Measurements from ENCODE around the gene MYADML2. TPM values are rescaled to one million over a fixed set of nuclear protein-coding genes. Genes with fewer than 3 reads are reported as not detected.

The MYADML2 gene
- total and polyA plus RNA-seq, 2 of the 8 experiments (the other 6 are each of a cell fraction or from before 2014, with no cell fraction given) = 0.26 to 0.47 TPM

GRCh38 chr17:81924557-81925532 lies 22.2 kb downstream of the MYADML2 start:
- Histone ChIP-seq H3K4me1 (replicated peaks in 1 of 4; ENCODE audit: control insufficient read depth in 3 of 4, insufficient read depth in 4 of 4, low read length in 3 of 4) (peaks cover 0 to 41% (median 32%) of the 10 kb centered on the region in 4 experiments; a peak in 6 of 7 replicates), H3K56ac (replicated peaks; ENCODE audit: insufficient read length, low read depth, low read length) (no peak overlapping the region), H3K4me2 (ENCODE audit: insufficient read depth in 1 of 2, low read depth in 2 of 2, low read length in 2 of 2) (peak overlapping the region; percentile 79 to 88), H3K4me3 (ENCODE audit: extremely low read depth in 1 of 4, insufficient read depth in 2 of 4, low read depth in 3 of 4, low read length in 4 of 4) (peak overlapping the region in 2 of 4 experiments; percentile 7 to 51; a peak in 3 of 8 replicates), H4K8ac (ENCODE audit: extremely low read depth, insufficient read depth, low read length) (no peak overlapping the region), H2BK15ac (ENCODE audit: low read length) (peak overlapping the region; percentile 98; the same call in 1 of the 2 replicates), H3K79me1 (ENCODE audit: low read depth, low read length) (peaks cover 43% of the 10 kb centered on the region), H3K23me2 (ENCODE audit: low read depth, low read length) (peaks cover 15% of the 10 kb centered on the region; the same call in 1 of the 2 replicates), H4K91ac (replicated peaks; ENCODE audit: insufficient read length, low read length) (peak overlapping the region; percentile 45), H2AFZ (ENCODE audit: low read length) (no peak overlapping the region), H2BK5ac (ENCODE audit: low read depth, low read length) (peak overlapping the region; percentile 93; the same call in 1 of the 2 replicates), H2AK5ac (ENCODE audit: low read depth, low read length) (0 out of 2 replicates have a peak overlapping the region, but pooled peaks have one; percentile 82), H2BK120ac (replicated peaks; ENCODE audit: low read depth, low read length) (peak overlapping the region; percentile 29), H2BK12ac (ENCODE audit: low read depth, low read length) (peak overlapping the region; percentile 92; the same call in 1 of the 2 replicates), H3K27me3 (replicated peaks in 1 of 4; ENCODE audit: control insufficient read depth in 3 of 4, extremely low read depth in 1 of 4, insufficient read depth in 3 of 4, low read length in 3 of 4) (peaks cover 0 to 12% (median 9%) of the 10 kb centered on the region in 4 experiments; a peak in 4 of 7 replicates), H3K18ac (ENCODE audit: extremely low read depth, low read length) (peak overlapping the region; percentile 62), H3K36me3 (ENCODE audit: control insufficient read depth in 2 of 4, insufficient read depth in 4 of 4, low read length in 3 of 4) (peaks cover 3 to 20% (median 6%) of the 10 kb centered on the region in 4 experiments; a peak in 6 of 8 replicates), H3K9ac (replicated peaks in 1 of 4; ENCODE audit: extremely low read depth in 1 of 4, low read depth in 3 of 4, low read length in 3 of 4) (no peak overlapping the region), H3K79me2 (ENCODE audit: control insufficient read depth in 1 of 2, insufficient read depth in 2 of 2, low read length in 2 of 2) (peaks cover 12 to 65% of the 10 kb centered on the region in 2 experiments; a peak in 3 of 4 replicates), H3K4ac (replicated peaks; ENCODE audit: insufficient read length, low read depth, low read length) (peak overlapping the region; percentile 36), H2BK20ac (ENCODE audit: low read length) (peak overlapping the region; percentile 80; the same call in 1 of the 2 replicates), H3K14ac (ENCODE audit: insufficient read length) (no peak overlapping the region), H3K23ac (ENCODE audit: insufficient read length) (no peak overlapping the region), H3K27ac (ENCODE audit: low read depth, low read length) (no peak overlapping the region), H3K9me3 (ENCODE audit: insufficient read depth in 2 of 2, low read depth in 1 of 2, low read length in 1 of 2) (no peaks in the 10 kb centered on the region), H4K20me1 (replicated peaks in 1 of 2; ENCODE audit: control insufficient read depth in 1 of 2, insufficient read depth in 2 of 2, low read length in 2 of 2) (peaks cover 15 to 30% of the 10 kb centered on the region in 2 experiments), H4K5ac (ENCODE audit: insufficient read length, low read depth, low read length) (no peak overlapping the region)
- TF ChIP-seq CREB1 (IDR thresholded peaks at IDR 0.05) = no peak
- TF ChIP-seq TBP (IDR thresholded peaks at IDR 0.05; ENCODE audit: low read depth, low read length) = no peak
- TF ChIP-seq BACH1 (IDR thresholded peaks at IDR 0.05; ENCODE audit: low read length) = peak; percentile 41; the same call in 1 of the 2 replicates
- no peak for TF ChIP-seq ATF2 (IDR thresholded peaks at IDR 0.05; ENCODE audit: low read length)
- peak; percentile 37; the same call in 1 of the 2 replicates for TF ChIP-seq MAFK (IDR thresholded peaks at IDR 0.05; ENCODE audit: low read depth, low read length)
- CTCF ChIA-PET (ENCODE audit: partially characterized antibody) = interaction anchor here (0.6 to 2.5 kb wide), 19 partner anchors 8 to 479 kb away, joined by 3 to 10 read pairs (median 4); partner anchors contain the start of genes ALYREF and ANAPC11
- DNase-seq (ENCODE audit: low read depth in 1 of 2, low spot score in 2 of 2) = no peak
- POLR2A ChIA-PET (ENCODE audit: partially characterized antibody) = interaction anchor here (0.5 to 14.6 kb wide), 22 partner anchors 11 to 173 kb away, joined by 3 to 150 read pairs (median 4); partner anchors contain the start of genes ANAPC11, ARHGDIA, FASN and MCRIP1
- WGBS, 2 experiments (ENCODE audit: extremely low coverage in 1 of 2, insufficient coverage in 1 of 2, insufficient read length in 1 of 2, insufficient replicate concordance in 2 of 2, low coverage in 1 of 2, low lambda C conversion rate in 2 of 2, missing lambda C conversion rate in 1 of 2) = 60% methylated on average over 19 of the region's 21 CpGs; no CpG with 5 or more reads in 1 of the 2 experiments
- no peak for FAIRE-seq
